GDM1 (cell line): ENCODE data around the gene SLC4A1.

Source experiments
- DNase-seq: peaks from one replicate; lab custom pipeline; 2025; lab: John Stamatoyannopoulos, UW

The SLC4A1 gene

DNA sequence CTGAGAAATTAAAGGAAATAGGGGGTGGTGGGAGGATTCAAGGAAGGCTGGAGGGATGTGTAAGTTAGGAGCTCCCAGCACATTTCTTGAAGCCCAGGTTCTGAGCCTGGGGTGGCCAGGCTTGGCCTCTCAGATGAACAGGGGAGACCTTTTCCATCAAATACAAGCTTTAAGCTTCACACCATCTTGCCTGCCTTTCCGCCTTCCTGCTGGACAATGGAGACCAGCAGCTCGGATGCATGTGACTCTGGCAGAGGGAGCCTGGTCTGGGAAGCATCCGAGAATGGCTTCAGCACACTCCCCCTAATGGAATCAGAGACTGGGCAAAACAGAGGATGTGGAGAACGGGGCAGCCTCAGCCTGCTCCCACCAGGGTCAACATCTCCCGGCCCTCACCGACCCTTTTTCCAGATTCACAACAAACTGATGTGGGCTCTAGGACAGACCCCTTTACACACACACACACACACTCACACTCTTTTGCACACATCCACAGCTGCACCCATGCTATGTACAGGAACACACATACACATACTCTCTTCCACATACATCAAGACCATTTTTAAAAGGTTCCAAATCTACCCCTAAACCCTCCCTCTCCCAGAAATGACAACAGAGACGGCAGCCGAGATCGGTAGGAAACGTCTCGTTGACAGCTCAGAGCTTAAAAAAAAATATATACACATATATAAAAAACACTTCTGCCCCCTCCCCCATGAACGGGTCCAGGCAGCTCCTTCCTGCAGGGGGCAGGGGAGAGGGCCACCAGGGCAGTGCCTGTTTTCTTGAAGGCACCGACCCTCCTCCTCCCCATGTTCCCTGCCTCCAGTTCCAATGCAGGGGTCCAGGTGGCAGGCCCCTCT, 61.7 kb downstream of the SLC4A1 start:
- DNase-seq = peak; percentile 3

- DNase-seq = no peak
Measured at GRCh38 chr17:44204441-44204882, 63.5 kb downstream of the SLC4A1 start.

GRCh38 chr17:44203731-44204440, 64.0 kb downstream of the SLC4A1 start:
- peak; percentile 80 for DNase-seq

DNA sequence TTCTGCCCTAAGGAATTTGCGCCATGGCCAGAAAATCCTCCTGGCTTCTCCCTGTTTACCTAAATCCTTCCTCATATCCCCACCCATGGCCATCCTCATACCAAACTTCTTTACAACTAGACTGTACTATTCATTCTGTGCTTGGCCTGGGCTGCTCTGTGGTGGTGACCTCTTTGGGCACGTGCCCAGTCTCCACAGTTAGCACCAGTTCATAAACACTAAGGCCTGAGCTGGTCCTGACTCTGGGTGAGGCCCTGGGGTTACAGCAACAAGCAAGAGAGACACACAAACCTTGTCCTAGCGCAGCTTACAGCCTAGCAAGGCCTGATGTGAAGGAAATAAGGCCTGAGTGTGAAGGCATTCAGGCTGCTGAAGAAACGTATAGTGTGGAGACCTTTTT, 65.2 kb downstream of the SLC4A1 start:
- DNase-seq = no peak

DNA sequence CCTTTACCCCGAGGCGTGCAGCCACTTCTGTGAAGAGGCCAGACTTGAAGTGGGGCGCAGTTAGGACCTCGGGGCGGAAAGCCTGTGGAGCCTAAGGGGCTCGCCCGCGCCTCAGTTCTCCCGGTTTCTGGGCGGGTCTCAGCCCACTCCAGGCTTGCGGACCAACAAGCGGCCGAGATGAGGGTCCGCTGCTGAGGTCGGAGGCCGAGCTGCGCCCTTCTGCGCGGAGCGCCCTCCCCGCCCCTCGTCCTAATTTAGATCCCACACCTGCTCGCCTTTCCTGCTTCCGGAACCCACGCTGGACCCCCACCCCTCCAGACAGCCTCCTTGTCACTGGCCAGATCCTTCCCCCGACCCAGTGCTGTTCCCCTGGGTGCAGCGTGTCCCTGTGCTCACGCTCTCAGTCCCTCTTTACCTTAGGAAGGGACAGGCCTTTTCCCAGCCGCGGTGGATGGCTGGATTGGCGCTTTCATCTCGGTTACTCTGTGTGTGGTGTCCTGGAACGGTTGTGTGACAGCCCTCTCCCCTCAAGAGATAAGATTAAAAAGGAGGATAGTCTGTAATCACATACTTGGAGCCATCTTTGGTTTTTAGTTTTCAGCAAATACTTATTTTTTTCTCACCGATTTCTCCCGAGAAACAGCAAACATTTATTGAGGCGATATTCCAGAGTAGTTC, 67.3 kb downstream of the SLC4A1 start:
- DNase-seq = no peak

DNA sequence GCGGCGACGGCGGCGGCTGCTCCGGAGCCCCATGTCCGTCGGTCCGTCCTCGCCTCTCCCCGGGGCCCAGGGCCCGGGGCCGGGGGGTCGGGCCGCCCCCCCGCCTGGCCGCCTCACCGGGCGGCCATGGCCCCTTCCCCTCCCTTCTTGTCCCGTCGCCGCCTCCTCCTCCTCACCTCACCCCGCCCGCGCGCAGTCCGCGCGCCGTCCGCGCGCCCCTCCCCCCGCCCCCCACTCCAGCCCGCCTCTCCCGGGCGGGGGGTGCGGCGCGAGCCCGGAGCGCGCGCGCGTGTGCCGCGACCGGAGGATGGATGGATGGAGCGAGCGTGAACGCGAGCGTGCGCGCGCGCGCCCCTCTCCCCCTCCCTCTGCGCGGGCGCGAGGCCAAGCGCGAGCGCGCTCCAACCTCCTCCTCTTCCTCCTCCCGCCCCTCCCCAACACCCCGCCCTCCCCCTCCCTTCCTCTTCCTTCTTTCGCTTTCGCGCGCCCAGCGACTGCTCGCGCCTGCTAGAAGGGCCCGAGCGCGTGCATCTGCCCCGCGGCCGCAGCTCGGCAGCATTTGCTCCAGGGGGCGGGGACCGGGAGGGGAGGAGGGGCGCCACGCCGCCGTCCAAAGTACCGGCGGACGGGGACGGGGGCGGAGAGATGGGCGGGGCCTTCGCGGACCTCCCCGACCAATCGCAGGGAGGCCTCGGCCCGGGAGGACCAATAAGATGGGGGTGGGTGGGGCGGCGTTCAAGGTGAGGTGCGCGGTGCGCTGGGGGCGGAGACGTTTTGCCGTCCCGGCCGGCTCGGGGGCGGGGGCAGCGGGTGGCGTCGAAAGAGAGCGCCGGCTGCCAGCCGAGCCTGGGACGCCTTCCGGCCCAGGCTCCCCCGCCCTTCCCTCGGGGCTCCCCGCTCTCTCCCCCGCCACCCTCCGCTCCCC, 68.1 kb downstream of the SLC4A1 start, which contains the start of gene ATXN7L3:
Gene ATXN7L3 (minus strand): TSS at position 332 of the 925 bp plus-strand sequence. CDS start 1,814 bp downstream, outside the sequence.
- DNase-seq = peak; percentile 99

- peak; percentile 40 for DNase-seq
Measured at GRCh38 chr17:44198721-44199552, 69.0 kb downstream of the SLC4A1 start.
